OCI-LY7 (cell line): ENCODE measurements around the gene RASA2.

Source experiments
- CTCF ChIP-seq: fragments of 200-600 bp; sonication (generic); conservative IDR thresholded peaks from 2 replicates; pipeline ENCODE4 v1.5.1; 2014; ENCODE audit warnings: mild to moderate bottlenecking, antibody characterized with exemption, low read length, moderate library complexity, mixed read lengths
- EZH2phosphoT487 ChIP-seq: fragments of 200-600 bp; sonication (generic); IDR thresholded peaks from 2 replicates; pipeline ENCODE4 v1.6.1; 2018; ENCODE audit warnings: low read depth, borderline replicate concordance, mild to moderate bottlenecking, mixed run types, antibody characterized with exemption, low read length, moderate library complexity, mixed read lengths

GRCh38 chr3:141661229-141662196, 174.7 kb downstream of the RASA2 start:
- TF ChIP-seq CTCF, result no peak
- no peak for TF ChIP-seq EZH2phosphoT487
